ENCODE data around the gene IGSF10.
A peak's percentile ranks its signal among the peaks of the same experiment; 100 is the strongest.

Gene IGSF10

DNA sequence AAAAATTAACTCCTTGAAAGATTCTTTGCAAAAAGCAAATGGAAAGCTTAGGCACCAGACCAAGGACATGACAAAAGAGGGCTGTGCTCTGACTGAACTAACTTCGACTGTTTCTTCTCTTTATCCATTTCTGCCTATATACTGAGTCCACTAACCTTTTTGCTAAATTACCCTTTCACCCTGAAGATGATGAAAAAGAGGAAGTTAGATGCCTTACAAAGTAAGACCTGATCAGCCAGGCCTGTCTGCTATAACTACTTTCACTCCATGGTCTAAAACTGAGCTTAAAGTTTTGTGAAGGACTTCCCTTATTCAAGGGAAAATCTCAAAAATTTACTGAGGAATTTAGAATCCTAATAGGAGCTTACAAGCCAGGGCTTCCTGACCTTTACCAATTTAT, 6.2 kb upstream of the IGSF10 start:
- Mint-ChIP-seq H3K9me3 (no peaks in the 10 kb centered on the region), H3K4me1 (peaks cover 1% of the 10 kb centered on the region), H3K36me3 (ENCODE audit: low read depth) (no peaks in the 10 kb centered on the region), H3K27ac (no peak overlapping the region), H3K4me3 (no peak overlapping the region), H3K27me3 (ENCODE audit: low read depth) (peaks cover 8% of the 10 kb centered on the region)
- TF ChIP-seq, protein P1, sequence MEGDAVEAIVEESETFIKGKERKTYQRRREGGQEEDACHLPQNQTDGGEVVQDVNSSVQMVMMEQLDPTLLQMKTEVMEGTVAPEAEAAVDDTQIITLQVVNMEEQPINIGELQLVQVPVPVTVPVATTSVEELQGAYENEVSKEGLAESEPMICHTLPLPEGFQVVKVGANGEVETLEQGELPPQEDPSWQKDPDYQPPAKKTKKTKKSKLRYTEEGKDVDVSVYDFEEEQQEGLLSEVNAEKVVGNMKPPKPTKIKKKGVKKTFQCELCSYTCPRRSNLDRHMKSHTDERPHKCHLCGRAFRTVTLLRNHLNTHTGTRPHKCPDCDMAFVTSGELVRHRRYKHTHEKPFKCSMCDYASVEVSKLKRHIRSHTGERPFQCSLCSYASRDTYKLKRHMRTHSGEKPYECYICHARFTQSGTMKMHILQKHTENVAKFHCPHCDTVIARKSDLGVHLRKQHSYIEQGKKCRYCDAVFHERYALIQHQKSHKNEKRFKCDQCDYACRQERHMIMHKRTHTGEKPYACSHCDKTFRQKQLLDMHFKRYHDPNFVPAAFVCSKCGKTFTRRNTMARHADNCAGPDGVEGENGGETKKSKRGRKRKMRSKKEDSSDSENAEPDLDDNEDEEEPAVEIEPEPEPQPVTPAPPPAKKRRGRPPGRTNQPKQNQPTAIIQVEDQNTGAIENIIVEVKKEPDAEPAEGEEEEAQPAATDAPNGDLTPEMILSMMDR (IDR thresholded peaks at IDR 0.05; ENCODE audit: unreplicated experiment in 3 of 3) = no peak

DNA sequence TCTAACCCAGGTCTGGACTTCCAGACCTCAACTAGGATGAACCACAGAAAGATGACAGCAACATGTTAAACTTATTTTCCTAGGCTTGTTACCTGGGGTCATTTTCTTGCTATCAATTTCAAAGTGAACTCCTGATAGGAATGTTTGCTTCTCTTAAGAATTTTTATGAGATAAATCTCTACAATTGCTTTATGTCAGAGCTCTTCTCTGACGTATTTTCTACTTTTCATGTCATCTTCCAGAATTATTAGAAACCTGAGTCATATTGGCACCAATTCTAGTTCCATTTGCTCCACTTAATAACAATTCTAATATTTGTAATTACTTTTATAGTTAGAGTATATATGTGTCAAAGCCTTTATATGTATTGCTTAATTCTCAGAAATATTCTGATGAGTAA, 2.1 kb upstream of the IGSF10 start:
- H3K4me3 Mint-ChIP-seq = no peak overlapping the region
- H3K36me3 Mint-ChIP-seq (ENCODE audit: low read depth) = no peaks in the 10 kb centered on the region
- peaks cover 29% of the 10 kb centered on the region for H3K27me3 Mint-ChIP-seq (ENCODE audit: low read depth)
- no peaks in the 10 kb centered on the region for H3K9me3 Mint-ChIP-seq
- H3K27ac Mint-ChIP-seq = no peak overlapping the region
- TF ChIP-seq, protein P1 (IDR thresholded peaks at IDR 0.05; ENCODE audit: unreplicated experiment in 3 of 3) = no peak
- H3K4me1 Mint-ChIP-seq = peaks cover 16% of the 10 kb centered on the region

DNA sequence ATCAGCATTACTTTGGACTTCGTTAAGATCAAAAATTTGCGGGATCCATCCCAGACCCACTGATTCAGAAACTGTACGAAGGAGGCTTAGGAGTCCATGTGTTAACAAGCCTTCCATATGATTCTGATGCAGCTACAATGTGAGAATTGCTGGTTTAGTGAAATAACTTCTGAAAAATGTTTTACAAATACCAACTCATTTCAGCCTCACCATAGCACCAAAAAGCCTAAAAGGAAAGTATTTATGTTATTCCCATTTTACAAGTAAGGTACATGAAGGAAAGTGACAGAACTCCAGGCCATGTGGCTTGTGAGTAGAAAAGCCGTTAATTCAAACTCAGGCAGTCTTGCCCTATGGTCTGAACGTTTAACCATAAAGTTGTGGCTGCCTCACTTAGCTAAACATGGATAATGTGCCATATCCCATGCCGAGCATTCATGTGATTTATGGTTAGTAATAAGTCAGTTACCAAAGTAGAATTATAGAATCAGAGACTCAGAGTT, 1.5 kb upstream of the IGSF10 start:
- Mint-ChIP-seq H3K27me3 (ENCODE audit: low read depth) (peaks cover 29% of the 10 kb centered on the region), H3K4me1 (peaks cover 16% of the 10 kb centered on the region), H3K4me3 (peak overlapping the region in 2 of 3 experiments; percentile 25 to 32), H3K27ac (no peak overlapping the region), H3K36me3 (ENCODE audit: low read depth) (no peaks in the 10 kb centered on the region), H3K9me3 (no peaks in the 10 kb centered on the region)
- TF ChIP-seq, protein P1 (IDR thresholded peaks at IDR 0.05; ENCODE audit: unreplicated experiment in 3 of 3) = no peak

DNA sequence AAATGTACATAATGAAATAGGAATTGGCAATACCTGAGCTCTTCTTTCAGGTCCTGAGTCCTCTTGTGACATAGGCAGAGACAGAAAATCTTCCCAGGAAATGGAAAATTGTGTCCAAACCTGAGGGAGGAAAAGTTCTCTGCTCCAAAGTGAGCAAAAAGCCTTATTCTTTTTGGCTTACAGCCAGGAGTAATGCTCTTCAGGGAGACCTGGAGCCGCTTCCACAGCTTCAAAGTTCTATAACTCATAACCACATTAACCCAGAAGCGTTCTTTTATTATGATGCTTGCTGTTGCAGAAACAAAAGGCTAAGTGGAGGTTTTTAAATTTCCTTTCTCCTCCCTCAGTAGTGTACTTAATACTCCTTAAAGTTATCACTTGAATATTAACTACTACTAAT, 633 bp downstream of the IGSF10 start:
- Mint-ChIP-seq H3K36me3 (ENCODE audit: low read depth) (no peaks in the 10 kb centered on the region), H3K9me3 (no peaks in the 10 kb centered on the region), H3K4me3 (peak overlapping the region; percentile 81 to 88 (median 86)), H3K27me3 (ENCODE audit: low read depth) (peaks cover 29% of the 10 kb centered on the region), H3K27ac (peak overlapping the region in 2 of 3 experiments; percentile 35 to 68), H3K4me1 (peaks cover 16% of the 10 kb centered on the region)
- TF ChIP-seq, protein P1 (IDR thresholded peaks at IDR 0.05; ENCODE audit: unreplicated experiment in 3 of 3) = no peak

DNA sequence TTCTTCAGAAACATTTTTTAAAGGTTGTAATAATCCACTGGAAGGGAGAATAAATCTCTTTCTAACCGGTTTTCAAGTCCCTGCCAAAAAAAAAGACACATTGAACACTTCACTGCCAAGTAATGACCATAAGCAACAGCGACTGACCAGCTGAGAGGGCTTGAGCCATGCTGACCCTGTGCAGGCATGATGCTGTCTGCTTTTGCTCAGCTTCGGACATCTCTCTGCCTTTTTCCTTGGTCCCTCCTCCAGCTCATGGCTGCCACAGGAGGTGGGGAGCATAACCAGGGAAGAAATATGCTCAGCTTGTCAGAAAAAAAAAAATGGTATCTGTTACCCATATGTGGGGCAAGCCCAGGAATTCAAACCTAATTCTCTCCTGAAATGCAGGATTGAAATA, 1.5 kb downstream of the IGSF10 start:
- no peaks in the 10 kb centered on the region for H3K9me3 Mint-ChIP-seq
- peak overlapping the region in 2 of 3 experiments; percentile 52 to 88 for H3K4me3 Mint-ChIP-seq
- TF ChIP-seq, protein P1 (IDR thresholded peaks at IDR 0.05; ENCODE audit: unreplicated experiment in 3 of 3) = no peak
- no peaks in the 10 kb centered on the region for H3K36me3 Mint-ChIP-seq (ENCODE audit: low read depth)
- no peak overlapping the region for H3K27ac Mint-ChIP-seq
- peaks cover 24% of the 10 kb centered on the region for H3K27me3 Mint-ChIP-seq (ENCODE audit: low read depth)
- peaks cover 16% of the 10 kb centered on the region for H3K4me1 Mint-ChIP-seq

DNA sequence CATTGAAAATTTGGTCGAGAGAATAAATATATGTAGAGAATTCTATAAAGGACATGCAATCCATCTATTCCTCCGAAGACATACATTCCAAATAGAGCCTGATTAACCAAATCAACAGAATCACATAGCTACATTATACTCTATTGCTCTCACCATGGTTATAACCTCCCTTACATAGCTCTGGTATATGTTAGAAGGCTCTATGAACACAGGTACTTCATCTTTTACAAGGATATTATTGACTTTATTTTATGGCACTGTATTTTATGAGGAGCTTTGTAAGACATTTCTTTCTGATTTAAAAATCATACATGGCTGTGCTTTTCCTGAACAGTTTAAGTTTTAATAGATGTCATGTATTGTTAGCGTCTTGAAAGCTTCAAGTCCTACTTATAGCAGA, 4.8 kb downstream of the IGSF10 start:
- peaks cover 14% of the 10 kb centered on the region for H3K27me3 Mint-ChIP-seq (ENCODE audit: low read depth)

More for the DNA sequence above, 4.8 kb downstream of the IGSF10 start:
- Mint-ChIP-seq H3K9me3 (no peaks in the 10 kb centered on the region), H3K4me3 (no peak overlapping the region), H3K4me1 (peaks cover 7% of the 10 kb centered on the region), H3K36me3 (ENCODE audit: low read depth) (peaks cover 1% of the 10 kb centered on the region), H3K27ac (no peak overlapping the region)
- TF ChIP-seq, protein P1 (IDR thresholded peaks at IDR 0.05; ENCODE audit: unreplicated experiment in 3 of 3) = no peak
